ENCODE measurements around the gene USP35.

USP35 gene

GRCh38 chr11:78223320-78223954 lies 34.7 kb downstream of the USP35 start:
- TF ChIP-seq CTCF (IDR thresholded peaks at IDR 0.05; ENCODE audit: control insufficient read depth, insufficient read depth, low read depth, low read length, missing control alignments), result no peak
- DNase-seq (ENCODE audit: low read depth), result no peak
- H3K4me3 ChIP-seq (ENCODE audit: control insufficient read depth, low read depth, low read length), result no peak overlapping the region

- DNase-seq (ENCODE audit: low read depth), result no peak
- no peak for TF ChIP-seq CTCF (IDR thresholded peaks at IDR 0.05; ENCODE audit: control insufficient read depth, insufficient read depth, low read depth, low read length, missing control alignments)
- H3K4me3 ChIP-seq (ENCODE audit: control insufficient read depth, low read depth, low read length), result no peak overlapping the region
Observed at GRCh38 chr11:78224506-78224905, 35.8 kb downstream of the USP35 start.

GRCh38 chr11:78224906-78225420 lies 36.2 kb downstream of the USP35 start:
- DNase-seq (ENCODE audit: low read depth), result no peak
- no peak overlapping the region for H3K4me3 ChIP-seq (ENCODE audit: control insufficient read depth, low read depth, low read length)
- no peak for TF ChIP-seq CTCF (IDR thresholded peaks at IDR 0.05; ENCODE audit: control insufficient read depth, insufficient read depth, low read depth, low read length, missing control alignments)

GRCh38 chr11:78226684-78227680 lies 38.3 kb downstream of the USP35 start:
- H3K4me3 ChIP-seq (ENCODE audit: control insufficient read depth, low read depth, low read length), result no peak overlapping the region
- no peak for TF ChIP-seq CTCF (IDR thresholded peaks at IDR 0.05; ENCODE audit: control insufficient read depth, insufficient read depth, low read depth, low read length, missing control alignments)

GRCh38 chr11:78227921-78228320 lies 39.2 kb downstream of the USP35 start:
- DNase-seq (ENCODE audit: low read depth), result no peak
- no peak for TF ChIP-seq CTCF (IDR thresholded peaks at IDR 0.05; ENCODE audit: control insufficient read depth, insufficient read depth, low read depth, low read length, missing control alignments)
- H3K4me3 ChIP-seq (ENCODE audit: control insufficient read depth, low read depth, low read length), result no peak overlapping the region

More at GRCh38 chr11:78226684-78227680, 38.3 kb downstream of the USP35 start:
- no peak for DNase-seq (ENCODE audit: low read depth)

GRCh38 chr11:78228467-78228866 lies 39.7 kb downstream of the USP35 start:
- no peak for DNase-seq (ENCODE audit: low read depth)
- no peak overlapping the region for H3K4me3 ChIP-seq (ENCODE audit: control insufficient read depth, low read depth, low read length)
- peak; percentile 57 for TF ChIP-seq CTCF (IDR thresholded peaks at IDR 0.05; ENCODE audit: control insufficient read depth, insufficient read depth, low read depth, low read length, missing control alignments)

All from AG09309 (cell line).